Lower leg skin (tissue), 3 donors: ENCODE data around the gene EID1.

ENCODE experiments used
- POLR2A ChIP-seq, 2 donors: fragments of 450-650 bp; IDR thresholded peaks; one replicate each; pipeline ENCODE4 v1.6.1; 2016 to 2017; ENCODE audit warnings: antibody characterized with exemption in 2 of 2, mild to moderate bottlenecking in 1 of 2, moderate library complexity in 1 of 2
- TF ChIP-seq, protein P1 (sequence below), 3 donors: fragments of 450-650 bp; IDR thresholded peaks; one replicate each; pipeline ENCODE4 v1.5.1; 2016; ENCODE audit warnings: antibody characterized with exemption in 3 of 3, mild to moderate bottlenecking in 3 of 3, moderate library complexity in 2 of 3

- TF ChIP-seq, protein P1, sequence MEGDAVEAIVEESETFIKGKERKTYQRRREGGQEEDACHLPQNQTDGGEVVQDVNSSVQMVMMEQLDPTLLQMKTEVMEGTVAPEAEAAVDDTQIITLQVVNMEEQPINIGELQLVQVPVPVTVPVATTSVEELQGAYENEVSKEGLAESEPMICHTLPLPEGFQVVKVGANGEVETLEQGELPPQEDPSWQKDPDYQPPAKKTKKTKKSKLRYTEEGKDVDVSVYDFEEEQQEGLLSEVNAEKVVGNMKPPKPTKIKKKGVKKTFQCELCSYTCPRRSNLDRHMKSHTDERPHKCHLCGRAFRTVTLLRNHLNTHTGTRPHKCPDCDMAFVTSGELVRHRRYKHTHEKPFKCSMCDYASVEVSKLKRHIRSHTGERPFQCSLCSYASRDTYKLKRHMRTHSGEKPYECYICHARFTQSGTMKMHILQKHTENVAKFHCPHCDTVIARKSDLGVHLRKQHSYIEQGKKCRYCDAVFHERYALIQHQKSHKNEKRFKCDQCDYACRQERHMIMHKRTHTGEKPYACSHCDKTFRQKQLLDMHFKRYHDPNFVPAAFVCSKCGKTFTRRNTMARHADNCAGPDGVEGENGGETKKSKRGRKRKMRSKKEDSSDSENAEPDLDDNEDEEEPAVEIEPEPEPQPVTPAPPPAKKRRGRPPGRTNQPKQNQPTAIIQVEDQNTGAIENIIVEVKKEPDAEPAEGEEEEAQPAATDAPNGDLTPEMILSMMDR (IDR thresholded peaks at IDR 0.05) = no peak
- TF ChIP-seq POLR2A (IDR thresholded peaks at IDR 0.05) = no peak
Measured at GRCh38 chr15:48899793-48900192, 21.9 kb downstream of the EID1 start.
